SIG-M5 treated with dmso at 0.1 percent for 504 hours (cell line): Measurements from ENCODE around the gene CCR2.
"Not testable (repeated sequence)": the region's sequence is repeated elsewhere in the genome, so short reads cannot be mapped to it uniquely, and the experiment has no call there.

ENCODE experiments used
- DNase-seq: peaks from one replicate; lab custom pipeline; 2025; ENCODE audit not compliant: unreplicated experiment; lab: John Stamatoyannopoulos, UW

Gene CCR2

DNA sequence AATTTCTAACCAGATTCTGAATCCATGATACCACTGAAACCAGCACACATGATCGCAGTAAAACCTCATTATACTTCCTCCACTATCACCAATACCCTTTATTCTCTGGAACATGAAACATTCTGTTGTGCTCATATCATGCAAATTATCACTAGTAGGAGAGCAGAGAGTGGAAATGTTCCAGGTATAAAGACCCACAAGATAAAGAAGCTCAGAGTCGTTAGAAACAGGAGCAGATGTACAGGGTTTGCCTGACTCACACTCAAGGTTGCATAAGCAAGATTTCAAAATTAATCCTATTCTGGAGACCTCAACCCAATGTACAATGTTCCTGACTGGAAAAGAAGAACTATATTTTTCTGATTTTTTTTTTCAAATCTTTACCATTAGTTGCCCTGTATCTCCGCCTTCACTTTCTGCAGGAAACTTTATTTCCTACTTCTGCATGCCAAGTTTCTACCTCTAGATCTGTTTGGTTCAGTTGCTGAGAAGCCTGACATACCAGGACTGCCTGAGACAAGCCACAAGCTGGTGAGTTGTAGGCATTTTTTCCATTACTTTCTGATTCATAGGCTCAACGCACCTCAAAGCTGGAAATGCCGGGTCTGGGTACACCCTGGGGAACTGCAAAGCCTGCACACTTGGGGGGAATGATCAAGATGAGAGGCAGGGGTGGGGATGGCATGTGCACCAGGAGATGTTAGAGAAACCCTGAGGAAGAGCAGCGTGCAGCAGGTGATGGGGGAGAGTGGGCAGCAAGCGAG is at the start of gene CCR2:
Gene CCR2, plus strand, starts transcription at position 465 of the 764 bp plus-strand sequence. CDS start 3,417 bp downstream, outside the sequence.
- DNase-seq = peak; percentile 89

DNA sequence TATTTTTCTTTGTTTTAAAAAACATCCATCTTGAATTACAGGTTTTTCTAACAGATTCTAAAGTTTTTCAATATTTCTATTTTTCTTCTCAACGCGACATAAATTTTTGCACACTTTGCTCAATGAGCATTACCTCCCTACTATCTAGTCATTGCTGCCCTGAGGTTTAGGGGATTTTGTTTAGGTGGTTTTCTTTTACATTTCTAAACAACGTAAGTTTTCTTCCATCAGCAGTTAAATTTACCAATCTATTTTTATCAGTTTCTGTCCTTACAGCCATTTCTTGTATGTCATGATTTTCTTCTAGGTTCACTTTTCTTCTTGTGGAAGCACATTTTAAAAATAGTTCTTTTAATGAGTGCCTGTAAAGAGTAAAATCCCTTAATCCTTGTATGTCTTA is 49.2 kb upstream of the CCR2 start:
- DNase-seq = no peak

DNA sequence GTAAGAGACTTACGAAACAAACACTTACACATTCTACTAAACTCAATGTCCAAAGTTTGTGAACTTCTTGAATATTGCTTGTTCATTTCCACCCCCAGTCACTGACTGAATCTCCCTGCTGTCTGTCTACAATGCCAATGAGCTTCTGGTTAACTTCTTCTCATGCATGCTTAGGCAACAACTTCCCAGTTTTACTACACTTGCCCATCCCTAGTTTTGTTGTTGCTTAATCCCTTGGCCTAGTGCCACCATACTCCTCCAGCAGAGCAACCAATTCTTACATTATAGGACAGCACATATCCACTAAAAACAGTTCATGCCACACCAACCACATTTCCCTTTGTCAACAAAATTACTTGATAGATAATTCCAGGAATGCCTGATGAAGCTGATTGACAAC is 40.9 kb upstream of the CCR2 start:
- DNase-seq = peak; percentile 98

DNA sequence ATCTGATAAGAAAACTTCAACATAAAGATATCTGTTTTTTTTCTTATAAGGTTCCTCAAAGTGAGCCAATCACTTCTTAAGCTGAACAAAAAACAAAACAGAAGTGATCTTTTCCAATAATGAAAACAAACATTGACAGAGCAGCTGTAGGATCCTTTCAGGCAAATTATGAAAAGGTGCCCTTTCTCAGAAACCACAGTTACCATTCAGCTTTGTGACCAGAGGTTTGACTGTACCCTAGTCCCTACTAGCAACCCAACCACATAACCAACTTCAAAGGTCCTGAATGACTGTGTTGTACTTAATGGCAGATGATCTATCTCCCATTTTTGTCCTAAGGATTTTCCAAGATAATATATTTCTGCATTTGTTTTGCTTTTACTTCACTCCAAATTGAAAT is 39.4 kb upstream of the CCR2 start:
- no peak for DNase-seq

DNA sequence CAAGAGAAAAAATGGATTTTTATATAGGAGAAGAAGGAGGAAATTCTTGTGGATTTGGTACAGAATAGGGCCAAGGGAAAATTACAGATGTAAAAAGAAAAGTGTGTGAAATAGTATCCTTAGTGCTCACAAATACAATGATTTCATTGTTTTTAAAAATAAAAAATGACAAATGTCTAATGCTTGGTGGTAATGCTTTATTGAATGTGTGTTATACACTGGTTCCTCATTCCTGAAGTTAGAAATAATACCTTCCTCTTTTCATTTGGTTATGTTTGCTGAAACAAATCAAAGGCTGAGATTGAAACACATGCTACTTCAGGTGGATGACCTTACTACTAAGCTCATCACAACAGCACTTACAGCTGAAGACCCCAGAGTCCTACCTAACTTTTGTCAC is 37.7 kb upstream of the CCR2 start:
- DNase-seq = peak; percentile 39

DNA sequence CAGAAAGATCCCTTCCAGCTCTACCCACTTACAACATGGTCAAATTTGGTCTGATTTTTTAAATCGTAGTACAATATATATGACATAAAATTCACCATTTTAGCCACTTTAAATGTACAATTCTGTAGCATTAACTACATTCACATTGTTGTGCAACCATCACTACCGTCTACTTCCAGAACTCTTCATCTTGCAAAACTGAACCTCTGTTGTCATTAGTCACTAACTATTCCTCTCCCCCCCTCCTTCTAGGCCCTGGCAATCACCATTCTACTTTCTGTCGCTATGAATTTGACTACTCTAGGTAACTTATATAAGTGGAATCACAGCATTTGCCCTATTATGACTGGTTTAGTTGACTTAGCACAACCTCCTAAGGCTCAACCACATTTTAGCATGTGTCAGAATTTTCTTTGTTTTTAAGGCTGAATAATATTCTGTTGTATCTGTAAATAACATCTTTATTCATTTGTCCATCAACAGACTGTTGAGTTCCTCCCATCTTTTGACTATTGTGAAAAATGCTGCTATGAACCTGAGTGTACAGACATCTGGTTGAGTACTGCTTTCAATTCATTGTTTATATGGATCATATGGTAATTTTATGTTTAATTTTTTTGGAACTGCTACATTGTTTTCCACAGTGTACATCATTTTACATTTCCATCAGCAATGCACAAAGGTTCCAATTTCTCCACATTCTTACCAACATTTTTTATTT is 35.5 kb upstream of the CCR2 start:
- peak; percentile 96 for DNase-seq

DNA sequence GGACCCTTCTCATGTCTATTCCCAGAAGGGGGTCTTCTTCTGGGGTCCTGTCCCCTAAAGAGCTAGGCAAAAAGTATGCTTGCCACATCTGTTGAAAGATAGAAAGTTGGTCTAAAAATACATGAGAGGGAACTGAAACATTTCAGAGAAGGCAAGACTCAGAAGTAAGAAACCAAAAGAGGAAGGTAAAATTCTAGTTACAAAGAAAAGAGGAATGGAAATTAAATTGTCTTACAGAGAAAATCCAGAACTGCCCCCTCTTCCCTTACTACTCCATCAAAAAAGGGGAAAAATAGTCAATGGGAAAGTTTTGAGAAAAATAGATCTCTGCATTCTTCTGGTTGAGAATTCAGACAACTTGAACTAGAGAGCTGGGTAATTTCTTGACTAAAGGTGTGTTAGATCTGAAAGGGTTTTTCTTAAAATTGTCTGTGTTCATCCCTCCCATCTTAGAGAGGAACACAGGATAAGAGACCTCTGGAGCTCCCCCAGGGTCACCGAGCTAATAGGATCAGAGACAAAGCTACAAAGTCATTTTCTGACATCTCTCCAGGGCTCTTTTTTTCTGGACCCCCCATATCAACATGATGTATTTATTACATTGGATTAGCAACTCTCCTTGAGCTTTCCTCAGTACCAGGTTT is 32.3 kb upstream of the CCR2 start:
- peak; percentile 96 for DNase-seq

DNA sequence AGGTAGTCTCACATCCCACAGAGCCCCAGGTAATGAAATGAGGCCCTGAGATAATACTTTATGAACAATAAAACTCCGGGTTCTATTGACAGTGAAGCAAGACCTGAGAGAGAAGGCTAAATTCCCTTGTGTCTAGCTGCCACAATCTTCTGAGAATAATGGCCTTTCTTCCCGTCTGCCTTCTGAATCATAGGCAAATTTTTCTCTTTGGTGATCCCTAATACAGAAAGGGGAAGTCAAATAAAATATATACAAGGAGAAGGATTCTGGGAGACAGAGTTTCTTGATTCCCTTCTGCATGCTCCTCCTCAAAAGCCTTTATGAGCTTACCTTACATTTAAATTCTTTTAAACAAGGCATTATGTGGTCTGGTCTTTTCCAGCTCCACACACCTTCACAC is 29.9 kb upstream of the CCR2 start:
- DNase-seq = no peak

DNA sequence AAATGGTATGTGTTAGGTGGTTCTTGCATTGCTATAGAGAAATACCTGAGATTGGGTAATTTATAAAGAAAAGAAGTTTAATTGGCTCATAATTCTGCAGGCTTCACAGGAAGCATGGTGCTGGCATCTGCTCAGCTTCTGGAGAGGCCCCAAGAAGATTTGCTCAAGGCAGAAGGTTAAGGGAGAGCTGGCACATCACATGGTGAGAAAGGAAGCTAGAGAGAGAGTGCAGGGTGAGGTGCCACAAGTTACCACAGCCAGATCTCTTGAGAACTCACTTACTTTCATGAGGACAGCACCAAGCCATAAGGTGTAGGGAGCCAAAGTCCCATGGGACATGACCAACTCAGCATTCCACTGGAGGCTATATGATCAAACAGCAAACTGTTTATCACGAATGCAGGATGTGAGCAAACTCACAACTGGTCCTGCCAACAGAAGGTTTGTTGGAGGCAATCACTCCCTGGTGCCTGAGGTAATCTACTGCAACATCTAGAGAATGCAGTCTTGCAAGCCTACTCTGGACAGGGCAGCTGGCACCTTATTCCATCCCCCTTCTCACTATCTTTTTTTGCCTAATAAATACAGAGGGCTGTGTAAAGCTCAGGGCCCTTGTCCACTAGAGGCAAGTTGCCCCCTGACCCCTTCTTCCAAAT is 28.1 kb upstream of the CCR2 start:
- DNase-seq = no peak

DNA sequence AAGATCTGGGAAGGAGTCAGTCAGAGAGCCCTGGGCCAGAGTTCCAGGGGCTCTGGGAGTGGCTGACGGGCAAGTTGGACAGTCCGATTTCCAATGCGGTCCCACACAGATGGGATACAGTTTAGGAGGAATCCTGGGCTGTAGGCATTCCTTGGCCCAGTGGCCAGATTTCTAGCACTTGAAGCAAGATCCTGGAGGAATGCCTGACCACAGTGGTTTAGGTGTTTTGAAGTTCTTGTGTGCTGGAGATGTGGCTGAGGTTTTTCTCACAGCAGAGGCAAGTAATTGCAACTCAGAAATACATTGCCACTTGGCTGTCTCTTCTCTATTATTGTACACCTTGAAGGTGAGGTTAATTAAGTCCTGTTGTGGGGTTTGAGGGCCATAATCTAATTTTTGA is 23.2 kb upstream of the CCR2 start:
- not testable (repeated sequence) for DNase-seq

DNA sequence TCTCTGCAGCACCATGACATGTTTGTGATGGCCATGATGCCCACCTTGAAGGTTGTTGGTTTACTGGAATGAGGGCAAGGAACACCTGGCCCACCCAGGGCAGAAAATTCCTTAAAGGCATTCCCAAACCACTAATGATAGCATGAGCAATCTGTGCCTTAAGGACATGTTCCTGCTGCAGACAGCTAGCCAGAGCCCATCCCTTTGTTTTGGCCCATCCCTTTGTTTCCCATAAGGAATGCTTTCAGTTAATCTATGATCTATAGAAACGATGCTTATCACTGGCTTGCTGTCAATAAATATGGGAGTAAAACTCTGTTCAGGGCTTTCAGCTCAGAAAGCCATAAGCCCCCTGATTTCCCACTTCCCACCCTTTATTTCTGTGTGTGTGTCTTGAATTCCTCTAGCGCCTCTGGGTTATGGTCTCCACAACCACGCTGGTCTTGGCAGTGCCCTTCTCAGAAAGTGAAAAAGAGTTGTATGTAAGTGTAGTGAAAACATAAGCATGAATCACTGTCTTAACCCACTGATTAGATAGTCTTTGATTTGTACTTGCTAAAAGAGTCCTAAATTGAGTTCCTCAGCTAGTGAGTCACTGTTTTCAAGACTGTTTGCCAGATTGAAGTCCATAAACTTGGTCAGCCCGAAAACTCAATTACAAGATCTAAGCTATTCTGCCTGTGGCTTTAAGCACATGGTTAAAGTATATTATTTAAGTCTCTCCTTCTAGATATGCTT is 19.0 kb upstream of the CCR2 start:
- no peak for DNase-seq

DNA sequence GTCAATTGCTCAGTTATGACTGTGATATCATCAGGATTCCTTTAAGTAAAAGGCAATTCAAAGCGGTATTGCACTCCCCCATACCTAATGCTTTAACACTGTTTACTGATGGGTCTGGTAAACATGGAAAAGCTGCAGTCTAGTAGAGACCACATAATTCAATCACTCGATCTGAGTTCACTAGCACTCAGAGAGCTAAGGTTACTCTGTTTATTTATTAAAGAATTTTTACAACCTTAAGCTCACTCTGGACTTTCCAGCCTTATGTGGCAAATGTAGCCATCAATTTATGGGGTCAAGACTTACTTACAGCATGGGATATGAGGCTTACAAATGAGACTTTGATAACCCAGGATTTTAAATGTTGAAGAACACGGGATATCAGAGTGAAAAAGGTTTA is 18.4 kb upstream of the CCR2 start:
- no peak for DNase-seq

DNA sequence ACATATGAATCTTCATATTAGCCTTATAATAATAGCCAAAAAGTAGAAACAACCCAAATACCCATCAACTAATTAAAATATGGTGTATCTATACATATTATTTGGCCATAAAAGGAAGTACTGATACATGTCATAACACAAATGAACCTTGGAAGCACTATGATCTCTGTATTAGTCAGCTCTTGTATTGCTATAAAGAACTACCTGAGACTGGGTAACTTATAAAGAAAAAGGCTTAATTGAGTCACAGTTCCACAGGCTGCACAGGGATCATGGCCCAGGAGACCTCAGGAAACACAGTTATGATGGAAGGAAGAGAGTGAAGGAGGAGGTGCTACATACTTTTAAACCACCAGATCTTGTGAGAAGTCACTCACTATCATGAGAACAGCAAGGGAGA is 16.0 kb upstream of the CCR2 start:
- no peak for DNase-seq

DNA sequence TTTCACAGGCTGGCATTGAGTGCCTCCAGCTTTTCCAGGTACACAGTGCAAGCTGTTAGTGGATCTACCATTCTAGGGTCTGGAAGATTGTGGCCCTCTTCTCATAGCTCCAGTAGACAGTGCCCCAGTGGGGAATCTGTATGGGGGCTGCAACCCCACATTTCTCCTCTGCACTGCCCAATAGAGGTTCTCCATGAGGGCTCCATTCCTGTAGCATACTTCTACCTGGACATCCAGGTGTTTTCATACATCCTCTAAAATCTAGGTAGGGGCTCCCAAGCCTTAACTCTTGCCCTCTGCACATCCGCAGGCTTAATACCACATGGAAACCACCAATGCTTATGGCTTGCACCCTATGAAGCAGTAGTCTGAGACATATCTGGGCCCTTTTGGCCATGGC is 15.1 kb upstream of the CCR2 start:
- DNase-seq = no peak

DNA sequence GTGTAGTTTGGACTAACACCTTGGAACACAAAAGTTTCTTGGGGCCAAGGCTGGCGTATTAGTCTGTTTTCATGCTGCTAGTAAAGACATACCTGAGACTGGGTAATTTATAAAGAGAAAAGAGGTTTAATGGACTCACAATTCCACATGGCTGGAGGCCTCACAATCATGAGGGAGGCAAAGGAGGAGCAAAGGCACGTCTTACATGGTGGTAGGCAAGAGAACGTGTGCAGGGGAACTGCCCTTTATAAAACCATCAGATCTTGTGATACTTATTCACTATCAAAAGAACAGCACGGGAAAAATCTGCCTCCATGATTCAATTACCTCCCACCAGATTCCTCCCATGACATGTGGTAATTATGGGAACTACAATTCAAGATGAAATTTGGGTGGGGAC is 9.4 kb upstream of the CCR2 start:
- DNase-seq = no peak

DNA sequence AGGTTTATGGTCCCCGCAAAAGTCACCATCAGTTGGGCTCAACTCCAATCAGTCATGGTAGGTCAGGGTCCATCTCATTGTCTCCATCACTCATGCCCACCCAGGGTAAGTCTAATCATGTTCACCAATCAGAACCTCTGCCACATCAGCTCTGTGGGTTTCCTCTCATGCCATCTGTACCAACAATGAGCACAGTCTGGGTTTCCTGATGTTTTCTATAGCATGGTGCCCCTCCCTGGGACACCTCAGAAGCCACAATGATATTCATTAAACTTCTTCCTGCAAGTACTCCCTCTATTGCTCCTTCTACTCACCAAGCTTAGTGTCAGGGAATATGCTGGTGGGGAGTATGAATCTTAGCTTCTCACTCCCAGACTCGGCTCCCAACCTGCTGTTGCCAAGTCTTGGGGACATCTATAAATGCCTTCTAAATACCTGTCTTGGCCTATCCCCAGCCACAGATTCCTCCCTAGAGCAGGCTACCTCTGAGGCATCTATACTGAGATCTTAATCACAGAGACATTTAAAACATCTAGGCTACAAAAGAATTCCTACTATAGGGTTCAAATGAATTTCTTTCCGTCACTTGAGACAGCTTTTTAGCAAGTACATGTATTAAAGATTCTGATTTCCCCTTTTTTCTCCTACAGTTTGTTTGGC is 5.0 kb upstream of the CCR2 start:
- DNase-seq = no peak

DNA sequence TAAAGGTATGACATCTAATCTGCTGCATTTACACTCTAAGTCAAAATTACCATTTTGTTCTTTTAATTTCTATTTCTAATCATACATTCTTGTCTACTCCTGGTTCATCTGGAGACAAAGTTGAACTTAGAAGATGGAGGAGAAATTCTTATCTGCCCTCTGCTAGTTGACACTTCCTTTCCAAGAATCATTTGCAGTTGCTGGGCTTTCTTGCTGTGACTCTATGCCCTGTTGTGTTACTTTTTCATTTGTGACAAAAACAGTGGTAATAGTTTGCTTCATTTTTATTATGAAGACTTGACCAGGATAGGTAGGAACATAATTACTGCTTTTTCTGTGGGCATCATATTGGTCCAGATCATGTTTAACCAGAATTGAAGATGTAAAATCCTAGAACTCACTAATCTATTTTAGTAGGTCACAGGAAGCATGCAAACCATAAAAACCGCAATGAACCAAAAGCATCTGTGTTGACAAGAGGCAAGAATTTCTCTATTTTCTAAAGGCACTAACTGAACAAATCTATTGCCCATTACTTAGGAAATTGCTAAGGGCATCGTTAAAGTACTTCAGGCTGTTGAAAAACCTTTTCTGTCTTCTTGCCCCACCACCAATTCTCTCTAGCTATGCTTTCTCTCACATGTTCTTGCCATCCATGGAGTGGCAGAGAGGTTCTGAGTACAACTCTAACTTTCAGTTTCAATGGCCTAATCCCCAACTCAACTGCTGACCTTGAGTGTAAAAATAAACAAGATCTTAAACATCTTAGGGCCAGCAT is 4.2 kb upstream of the CCR2 start:
- peak; percentile 67 for DNase-seq

DNA sequence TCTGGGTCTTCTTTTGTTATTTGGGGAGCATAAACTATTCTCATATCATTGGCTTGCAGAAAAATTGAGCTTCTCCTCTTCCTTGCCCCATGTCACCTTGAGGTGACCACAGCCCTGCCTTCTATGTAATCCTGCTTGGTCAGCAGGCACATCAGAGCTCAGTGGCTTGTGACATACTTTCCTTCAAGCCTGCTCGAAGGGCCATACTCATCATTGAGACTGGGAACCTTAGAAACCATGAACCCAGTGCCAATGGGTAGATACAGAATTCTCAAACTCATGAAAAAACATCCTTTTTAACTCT is 3.7 kb upstream of the CCR2 start:
- peak; percentile 53 for DNase-seq

DNA sequence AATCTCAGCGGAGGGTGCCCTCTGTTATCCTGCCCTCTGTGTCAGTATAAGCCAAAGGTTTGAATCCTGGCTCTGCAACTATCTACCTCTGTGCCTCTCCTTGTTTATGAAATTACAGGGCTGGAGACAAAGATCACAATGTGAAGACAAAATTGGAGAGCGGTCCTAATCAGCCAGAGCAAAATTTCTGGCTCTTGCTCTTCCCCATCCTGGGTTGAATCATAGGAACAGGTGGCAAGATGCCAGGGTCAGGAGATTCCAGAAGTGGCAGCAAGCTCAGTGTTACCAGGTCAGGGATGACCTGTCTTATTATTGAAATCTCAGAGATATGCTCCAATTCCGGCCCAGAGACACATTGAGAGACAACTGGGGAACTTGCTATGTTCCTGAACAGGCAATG is 2.3 kb upstream of the CCR2 start:
- no peak for DNase-seq

DNA sequence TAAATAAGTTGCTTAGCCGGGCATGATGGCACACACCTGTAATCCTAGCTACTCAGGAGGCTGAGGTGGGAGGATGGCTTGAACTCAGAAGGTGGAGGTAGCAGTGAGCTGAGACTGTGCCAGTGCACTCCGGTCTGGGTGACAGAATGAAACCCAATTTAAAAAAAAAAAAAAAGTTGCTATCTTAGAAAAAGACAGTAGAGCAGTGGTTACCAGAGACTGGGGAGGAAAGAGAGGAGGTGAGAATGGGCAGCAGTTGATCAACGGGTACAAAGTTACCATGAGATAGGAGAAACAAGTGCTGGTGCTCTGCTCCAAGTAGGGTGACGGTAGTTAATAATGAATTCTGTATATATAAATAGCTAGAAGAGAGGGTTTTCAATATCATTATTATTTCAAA is 821 bp upstream of the CCR2 start:
- no peak for DNase-seq
